Measurements from ENCODE around the gene C18orf63. TPM values are rescaled to one million over a fixed set of nuclear protein-coding genes. Genes with fewer than 3 reads are reported as not detected.

The C18orf63 gene
- not detected for total RNA-seq

GRCh38 chr18:74315464-74316256, at the start of gene C18orf63:
C18orf63 (plus strand) TSS chr18:74315839; CDS start chr18:74317866, 2,027 bp downstream.

DNA sequence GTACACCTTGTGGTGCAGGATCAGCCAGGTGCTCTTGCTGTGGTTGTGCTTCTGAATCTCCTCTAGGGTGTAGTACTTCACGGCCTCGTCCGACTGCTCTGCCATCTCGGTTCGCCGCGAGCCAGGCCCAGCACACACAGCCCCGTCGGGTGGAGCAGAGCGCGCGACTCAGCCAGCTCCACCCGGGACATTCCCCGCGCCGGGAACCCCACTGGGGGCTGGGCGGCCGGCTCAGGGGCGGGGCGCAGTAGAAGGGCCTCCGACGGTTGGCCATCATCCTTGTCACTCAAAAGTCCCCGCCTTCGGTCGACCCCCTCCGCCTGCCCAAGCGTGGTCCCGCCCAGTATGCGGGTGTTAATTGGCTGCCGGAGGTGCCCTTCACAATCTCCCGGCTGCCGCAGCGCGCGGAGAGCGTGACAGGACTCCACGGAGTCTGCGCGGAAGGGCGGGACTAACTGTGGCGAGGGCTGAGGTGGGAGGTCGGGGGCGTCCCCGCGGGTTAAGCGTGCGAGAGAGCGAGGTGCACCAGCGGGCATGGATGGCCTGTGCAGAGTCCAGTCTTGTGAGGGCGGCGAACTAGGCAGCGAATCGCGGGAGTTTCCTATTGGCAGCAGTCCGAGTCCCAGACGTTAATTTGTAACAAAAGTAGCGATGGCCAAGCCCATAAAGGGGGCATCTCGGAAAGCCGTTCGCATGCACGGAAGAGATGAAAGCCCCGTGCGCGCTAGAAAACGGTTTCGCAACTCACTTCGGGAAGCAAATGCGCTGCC, 23.7 kb upstream of the C18orf63 start, which contains the start of gene CYB5A:
TSS of gene CYB5A (minus strand) at position 193 of the 770 bp plus-strand sequence. CDS start at position 105, 88 bp downstream.

Other genes starting within 250 kb of the C18orf63 start
- gene FBXO15, start 168.0 kb upstream of the C18orf63 start, total RNA-seq = 4.5 TPM
- gene TIMM21, start 167.3 kb upstream of the C18orf63 start, total RNA-seq = 47.2 TPM
- 28.4 TPM for gene CYB5A, start 23.9 kb upstream of the C18orf63 start, total RNA-seq
- gene DIPK1C, start 141.5 kb downstream of the C18orf63 start, total RNA-seq = 25.5 TPM
- 80.2 TPM for gene CNDP2, start 180.5 kb downstream of the C18orf63 start, total RNA-seq
- 9.9 TPM for gene CNDP1, start 218.7 kb downstream of the C18orf63 start, total RNA-seq

All from camera-type eye (tissue), 1 donor.